Suprapubic skin (tissue), 4 donors: Measurements from ENCODE around the gene AGAP1. TPM values are rescaled to one million over a fixed set of nuclear protein-coding genes. Genes with fewer than 3 reads are reported as not detected.

Experiments used
- DNase-seq, 2 donors: peaks; one replicate each; pipeline ENCODE4 v3.0.0-alpha.2; 2019; ENCODE audit warnings: low spot score in 2 of 2
- H3K27ac ChIP-seq: fragments of 200-600 bp; sonication (generic); one replicate; pipeline ENCODE4 v1.5.1; 2019
- H3K27me3 ChIP-seq: fragments of 200-600 bp; sonication (generic); one replicate; pipeline ENCODE4 v1.5.1; 2019
- H3K36me3 ChIP-seq: fragments of 200-600 bp; sonication (generic); one replicate; pipeline ENCODE4 v1.5.1; 2019
- H3K4me1 ChIP-seq: fragments of 200-600 bp; sonication (generic); one replicate; pipeline ENCODE4 v1.5.1; 2019
- H3K4me3 ChIP-seq: fragments of 200-600 bp; sonication (generic); one replicate; pipeline ENCODE4 v1.5.1; 2019; ENCODE audit warnings: mild to moderate bottlenecking
- H3K9me3 ChIP-seq: fragments of 200-600 bp; sonication (generic); one replicate; pipeline ENCODE4 v1.5.1; 2019
- EP300 ChIP-seq: sonication (generic); formaldehyde crosslinking; IDR thresholded peaks from one replicate; pipeline ENCODE4 v1.6.1; 2017; ENCODE audit warnings: antibody characterized with exemption
- POLR2A ChIP-seq, 2 donors: fragments of 450-650 bp; IDR thresholded peaks; one replicate each; pipeline ENCODE4 v1.6.1; 2017; ENCODE audit warnings: antibody characterized with exemption in 2 of 2, mild to moderate bottlenecking in 2 of 2, moderate library complexity in 2 of 2
- POLR2AphosphoS5 ChIP-seq, 3 donors: sonication (generic); formaldehyde crosslinking; IDR thresholded peaks; one replicate each; pipeline ENCODE4 v1.6.1; 2017; ENCODE audit warnings: antibody characterized with exemption in 3 of 3
- WGBS: methylation state at CpG from one replicate; pipeline ENCODE4 v1.1.5; 2018; 5-methylcytosine and 5-hydroxymethylcytosine counted together
- total RNA-seq, 4 donors: library from RNA; depleted of rRNA; stranded (reverse); fragments of >200 nt; gene quantifications; one replicate each; pipeline ENCODE4 v1.1.0, GENCODE V29; 2016
- TF ChIP-seq, protein P1 (sequence below), 2 donors: fragments of 200-600 bp in 1 of 2; fragments of 450-650 bp in 1 of 2; sonication (generic) in 1 of 2; IDR thresholded peaks; one replicate each; pipeline ENCODE4 v1.5.1; 2016 to 2019; ENCODE audit warnings: antibody characterized with exemption in 2 of 2, mild to moderate bottlenecking in 1 of 2, moderate library complexity in 1 of 2

Gene AGAP1
- total RNA-seq, 4 donors from 2014 or later = 14.1 to 30.7 (median 19.4) TPM

DNA sequence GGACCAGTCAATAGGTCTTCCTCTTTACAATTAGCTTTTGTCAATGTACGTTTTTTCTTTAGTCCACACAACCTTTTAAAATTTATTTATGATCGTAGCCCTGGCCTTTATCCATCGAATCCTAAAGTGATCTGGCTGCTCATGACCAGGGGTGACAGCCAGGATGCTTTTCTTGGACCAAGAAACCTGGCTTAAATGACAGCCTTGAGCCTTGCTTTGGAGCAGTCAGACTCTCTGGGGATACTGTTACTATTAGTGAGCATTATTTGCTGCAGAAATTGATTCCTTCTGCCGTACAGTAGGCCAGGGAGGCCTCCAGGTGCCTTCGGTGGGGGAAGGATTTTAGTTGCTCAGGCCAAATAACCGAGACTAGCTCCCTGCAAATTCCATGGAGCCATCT, 70.2 kb downstream of the AGAP1 start:
- no peak overlapping the region for H3K4me3 ChIP-seq
- H3K9me3 ChIP-seq = no peaks in the 10 kb centered on the region
- no peaks in the 10 kb centered on the region for H3K27me3 ChIP-seq
- DNase-seq = no peak
- no peaks in the 10 kb centered on the region for H3K36me3 ChIP-seq
- WGBS = 78% methylated on average over 6 of the region's 6 CpGs
- TF ChIP-seq POLR2AphosphoS5 (IDR thresholded peaks at IDR 0.05) (no peak), EP300 (no peak), POLR2A (IDR thresholded peaks at IDR 0.05) (no peak)
- TF ChIP-seq, protein P1, sequence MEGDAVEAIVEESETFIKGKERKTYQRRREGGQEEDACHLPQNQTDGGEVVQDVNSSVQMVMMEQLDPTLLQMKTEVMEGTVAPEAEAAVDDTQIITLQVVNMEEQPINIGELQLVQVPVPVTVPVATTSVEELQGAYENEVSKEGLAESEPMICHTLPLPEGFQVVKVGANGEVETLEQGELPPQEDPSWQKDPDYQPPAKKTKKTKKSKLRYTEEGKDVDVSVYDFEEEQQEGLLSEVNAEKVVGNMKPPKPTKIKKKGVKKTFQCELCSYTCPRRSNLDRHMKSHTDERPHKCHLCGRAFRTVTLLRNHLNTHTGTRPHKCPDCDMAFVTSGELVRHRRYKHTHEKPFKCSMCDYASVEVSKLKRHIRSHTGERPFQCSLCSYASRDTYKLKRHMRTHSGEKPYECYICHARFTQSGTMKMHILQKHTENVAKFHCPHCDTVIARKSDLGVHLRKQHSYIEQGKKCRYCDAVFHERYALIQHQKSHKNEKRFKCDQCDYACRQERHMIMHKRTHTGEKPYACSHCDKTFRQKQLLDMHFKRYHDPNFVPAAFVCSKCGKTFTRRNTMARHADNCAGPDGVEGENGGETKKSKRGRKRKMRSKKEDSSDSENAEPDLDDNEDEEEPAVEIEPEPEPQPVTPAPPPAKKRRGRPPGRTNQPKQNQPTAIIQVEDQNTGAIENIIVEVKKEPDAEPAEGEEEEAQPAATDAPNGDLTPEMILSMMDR (IDR thresholded peaks at IDR 0.05) = no peak
- no peaks in the 10 kb centered on the region for H3K4me1 ChIP-seq
- no peak overlapping the region for H3K27ac ChIP-seq

DNA sequence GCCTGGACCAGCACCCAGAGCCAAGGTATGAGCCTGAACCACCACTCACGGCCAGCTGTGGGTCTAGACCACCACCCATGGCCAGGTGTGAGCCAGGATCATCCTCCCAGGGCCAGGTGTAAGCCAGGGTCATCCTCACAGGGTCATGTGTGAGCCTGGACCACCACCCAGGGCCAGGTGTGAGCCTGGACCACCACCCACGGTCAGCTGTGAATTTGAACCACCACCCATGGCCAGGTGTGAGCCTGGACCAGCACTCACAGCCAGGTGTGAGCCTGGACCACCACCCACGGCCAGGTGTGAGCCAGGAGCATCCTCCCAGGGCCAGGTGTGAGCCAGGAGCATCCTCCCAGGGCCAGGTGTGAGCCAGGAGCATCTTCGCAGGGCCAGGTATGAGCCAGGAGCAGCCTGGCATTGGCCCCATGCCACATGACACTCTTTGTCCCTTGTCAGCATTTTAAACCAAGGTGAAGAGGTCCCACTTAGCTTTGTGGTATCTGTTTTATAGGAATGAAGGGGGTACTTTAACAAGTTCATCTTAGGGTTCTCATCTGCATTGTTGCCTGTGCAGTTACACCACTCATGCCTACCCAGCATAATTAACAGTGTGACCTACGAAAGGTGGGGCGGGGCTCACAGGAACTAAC, 71.2 kb downstream of the AGAP1 start:
- no peaks in the 10 kb centered on the region for H3K27me3 ChIP-seq
- 78% methylated on average over 4 of the region's 6 CpGs for WGBS
- TF ChIP-seq, protein P1 (IDR thresholded peaks at IDR 0.05) = no peak
- TF ChIP-seq POLR2A (IDR thresholded peaks at IDR 0.05) = no peak
- no peaks in the 10 kb centered on the region for H3K36me3 ChIP-seq
- H3K9me3 ChIP-seq = no peaks in the 10 kb centered on the region
- H3K4me1 ChIP-seq = no peaks in the 10 kb centered on the region
- H3K27ac ChIP-seq = no peak overlapping the region
- no peak for DNase-seq
- no peak overlapping the region for H3K4me3 ChIP-seq

GRCh38 chr2:235566415-235566814, 72.6 kb downstream of the AGAP1 start:
- no peak for DNase-seq
- Histone ChIP-seq H3K4me1 (no peaks in the 10 kb centered on the region), H3K9me3 (no peaks in the 10 kb centered on the region), H3K27ac (no peak overlapping the region), H3K27me3 (no peaks in the 10 kb centered on the region), H3K36me3 (no peaks in the 10 kb centered on the region), H3K4me3 (no peak overlapping the region)
- WGBS = 81% methylated on average over 11 of the region's 11 CpGs
- no peak for TF ChIP-seq POLR2AphosphoS5 (IDR thresholded peaks at IDR 0.05)

GRCh38 chr2:235566931-235567495, 73.2 kb downstream of the AGAP1 start:
- 96% methylated on average over 4 of the region's 10 CpGs for WGBS
- no peak overlapping the region for H3K4me3 ChIP-seq
- DNase-seq = no peak
- no peaks in the 10 kb centered on the region for H3K27me3 ChIP-seq
- H3K27ac ChIP-seq = no peak overlapping the region
- TF ChIP-seq EP300 = no peak
- H3K9me3 ChIP-seq = no peaks in the 10 kb centered on the region
- no peaks in the 10 kb centered on the region for H3K4me1 ChIP-seq
- H3K36me3 ChIP-seq = no peaks in the 10 kb centered on the region

DNA sequence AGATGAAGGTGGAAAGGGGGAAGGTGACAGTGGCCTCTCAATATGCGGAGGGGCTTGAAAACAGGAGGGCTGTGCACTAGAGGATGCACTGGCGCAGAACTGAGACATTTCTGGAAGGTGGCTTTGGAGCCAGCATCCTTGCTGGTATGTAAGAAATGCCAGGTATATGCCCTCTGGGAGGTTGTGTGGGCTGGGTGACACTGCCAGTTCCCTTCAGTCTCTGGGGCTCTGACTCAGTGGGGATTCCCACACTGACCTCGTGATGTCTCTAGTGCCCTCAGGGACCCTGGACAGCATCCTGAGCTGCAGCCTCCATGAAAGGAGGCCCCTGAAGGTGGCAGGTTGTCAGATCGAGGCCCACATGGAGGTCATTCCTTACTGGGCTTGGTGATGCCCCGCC, 74.0 kb downstream of the AGAP1 start:
- Histone ChIP-seq H3K27ac (no peak overlapping the region), H3K4me3 (no peak overlapping the region), H3K36me3 (no peaks in the 10 kb centered on the region), H3K27me3 (no peaks in the 10 kb centered on the region), H3K9me3 (no peaks in the 10 kb centered on the region), H3K4me1 (no peaks in the 10 kb centered on the region)
- no peak for DNase-seq
- 83% methylated on average over 2 of the region's 5 CpGs for WGBS
- TF ChIP-seq EP300 (no peak), POLR2AphosphoS5 (IDR thresholded peaks at IDR 0.05) (no peak), POLR2A (IDR thresholded peaks at IDR 0.05) (no peak)
- TF ChIP-seq, protein P1 (IDR thresholded peaks at IDR 0.05) = no peak

GRCh38 chr2:235568431-235568830, 74.6 kb downstream of the AGAP1 start:
- no peaks in the 10 kb centered on the region for H3K36me3 ChIP-seq
- H3K9me3 ChIP-seq = no peaks in the 10 kb centered on the region
- no peak overlapping the region for H3K4me3 ChIP-seq
- H3K4me1 ChIP-seq = no peaks in the 10 kb centered on the region
- 82% methylated on average over 9 of the region's 9 CpGs for WGBS
- DNase-seq = no peak
- TF ChIP-seq POLR2AphosphoS5 (IDR thresholded peaks at IDR 0.05) (no peak), POLR2A (IDR thresholded peaks at IDR 0.05) (no peak), EP300 (no peak)
- TF ChIP-seq, protein P1 (IDR thresholded peaks at IDR 0.05) = no peak
- H3K27me3 ChIP-seq = no peaks in the 10 kb centered on the region
- no peak overlapping the region for H3K27ac ChIP-seq
